ENCODE results near the gene USP31.

GRCh38 chr16:23141959-23142740 is 7.1 kb downstream of the USP31 start:
- no peak for TF ChIP-seq CTCF (IDR thresholded peaks at IDR 0.05; ENCODE audit: low read length)
- no peak for TF ChIP-seq EZH2 (IDR thresholded peaks at IDR 0.05; ENCODE audit: borderline replicate concordance, low read length)

All from OCI-LY1 (cell line).